Right lobe of liver (tissue), 4 donors: ENCODE data around the gene ACOT6.

ENCODE experiments used
- POLR2A ChIP-seq: fragments of 450-650 bp; IDR thresholded peaks from one replicate; pipeline ENCODE4 v1.6.1; 2017; ENCODE audit warnings: antibody characterized with exemption, mild to moderate bottlenecking
- TF ChIP-seq, protein P1 (sequence below), 4 donors: fragments of 200-600 bp in 3 of 4; fragments of 450-650 bp in 1 of 4; IDR thresholded peaks; one replicate each; pipeline versions ENCODE4 v1.5.1 to v1.8.0; 2016 to 2022; ENCODE audit warnings: antibody characterized with exemption in 4 of 4, mild to moderate bottlenecking in 2 of 4
- donor health status: DM: no; HTN: no; CAD: no.
- donor health status: DM: no; HTN: no; CAD: no.
- donor health status: DM: no; HTN: yes; CAD: no.

GRCh38 chr14:73620268-73620667 lies 8.0 kb downstream of the ACOT6 start:
- TF ChIP-seq, protein P1, sequence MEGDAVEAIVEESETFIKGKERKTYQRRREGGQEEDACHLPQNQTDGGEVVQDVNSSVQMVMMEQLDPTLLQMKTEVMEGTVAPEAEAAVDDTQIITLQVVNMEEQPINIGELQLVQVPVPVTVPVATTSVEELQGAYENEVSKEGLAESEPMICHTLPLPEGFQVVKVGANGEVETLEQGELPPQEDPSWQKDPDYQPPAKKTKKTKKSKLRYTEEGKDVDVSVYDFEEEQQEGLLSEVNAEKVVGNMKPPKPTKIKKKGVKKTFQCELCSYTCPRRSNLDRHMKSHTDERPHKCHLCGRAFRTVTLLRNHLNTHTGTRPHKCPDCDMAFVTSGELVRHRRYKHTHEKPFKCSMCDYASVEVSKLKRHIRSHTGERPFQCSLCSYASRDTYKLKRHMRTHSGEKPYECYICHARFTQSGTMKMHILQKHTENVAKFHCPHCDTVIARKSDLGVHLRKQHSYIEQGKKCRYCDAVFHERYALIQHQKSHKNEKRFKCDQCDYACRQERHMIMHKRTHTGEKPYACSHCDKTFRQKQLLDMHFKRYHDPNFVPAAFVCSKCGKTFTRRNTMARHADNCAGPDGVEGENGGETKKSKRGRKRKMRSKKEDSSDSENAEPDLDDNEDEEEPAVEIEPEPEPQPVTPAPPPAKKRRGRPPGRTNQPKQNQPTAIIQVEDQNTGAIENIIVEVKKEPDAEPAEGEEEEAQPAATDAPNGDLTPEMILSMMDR (IDR thresholded peaks at IDR 0.05) = no peak
- no peak for TF ChIP-seq POLR2A
